NB4 (cell line): ENCODE results near the gene TTR.

Experiments used
- POLR2A ChIP-seq: IDR thresholded peaks from 2 replicates; pipeline ENCODE4 v1.6.1; 2011; ENCODE audit warnings: mild to moderate bottlenecking; ENCODE audit not compliant: insufficient read length; ENCODE audit errors: extremely low read depth
- TF ChIP-seq, protein P1 (sequence below): IDR thresholded peaks from one replicate; pipeline ENCODE4 v1.5.1; 2012; ENCODE audit warnings: low read depth, low read length

- TF ChIP-seq POLR2A: no peak
- TF ChIP-seq, protein P1, sequence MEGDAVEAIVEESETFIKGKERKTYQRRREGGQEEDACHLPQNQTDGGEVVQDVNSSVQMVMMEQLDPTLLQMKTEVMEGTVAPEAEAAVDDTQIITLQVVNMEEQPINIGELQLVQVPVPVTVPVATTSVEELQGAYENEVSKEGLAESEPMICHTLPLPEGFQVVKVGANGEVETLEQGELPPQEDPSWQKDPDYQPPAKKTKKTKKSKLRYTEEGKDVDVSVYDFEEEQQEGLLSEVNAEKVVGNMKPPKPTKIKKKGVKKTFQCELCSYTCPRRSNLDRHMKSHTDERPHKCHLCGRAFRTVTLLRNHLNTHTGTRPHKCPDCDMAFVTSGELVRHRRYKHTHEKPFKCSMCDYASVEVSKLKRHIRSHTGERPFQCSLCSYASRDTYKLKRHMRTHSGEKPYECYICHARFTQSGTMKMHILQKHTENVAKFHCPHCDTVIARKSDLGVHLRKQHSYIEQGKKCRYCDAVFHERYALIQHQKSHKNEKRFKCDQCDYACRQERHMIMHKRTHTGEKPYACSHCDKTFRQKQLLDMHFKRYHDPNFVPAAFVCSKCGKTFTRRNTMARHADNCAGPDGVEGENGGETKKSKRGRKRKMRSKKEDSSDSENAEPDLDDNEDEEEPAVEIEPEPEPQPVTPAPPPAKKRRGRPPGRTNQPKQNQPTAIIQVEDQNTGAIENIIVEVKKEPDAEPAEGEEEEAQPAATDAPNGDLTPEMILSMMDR: no peak
Measured at GRCh38 chr18:31636387-31636786, 44.7 kb downstream of the TTR start.
